Posterior vena cava (tissue), 2 donors: Measurements from ENCODE around the gene ZNF205. TPM values are rescaled to one million over a fixed set of nuclear protein-coding genes. Genes with fewer than 3 reads are reported as not detected.
"Not testable (repeated sequence)": the region's sequence is repeated elsewhere in the genome, so short reads cannot be mapped to it uniquely, and the experiment has no call there.

Experiments
- DNase-seq: peaks from one replicate; pipeline ENCODE4 v3.0.0-alpha.2; 2020; ENCODE audit warnings: low spot score
- intact Hi-C, 2 donors: fragments of 100-400 bp; cut with DNase I; formaldehyde crosslinking; loops; one replicate each; pipeline versions ENCODE4 v1.14.1 to v1.14.2; 2022 to 2023
- total RNA-seq, 2 donors: library from RNA; stranded (reverse); fragmentation: NEBNext Ultra II Directional; extraction: Animal tissue kit (Norgen Biotek cat#: 25700); gene quantifications; one replicate each; pipeline ENCODE4 v1.2.1, GENCODE V29; 2021
- donor health status: DM: yes; HTN: yes; CAD: no.
- donor health status: DM: yes; HTN: yes; CAD: no.

ZNF205 gene
- total RNA-seq, 2 donors from 2014 or later = 7.6 to 8.3 TPM

- intact Hi-C loops, DNase-seq: not testable (repeated sequence)
These were observed 30.4 kb upstream of the ZNF205 start for GRCh38 chr16:3081957-3082356.

- DNase-seq, intact Hi-C loops: not testable (repeated sequence)
These were observed 29.0 kb upstream of the ZNF205 start for GRCh38 chr16:3083408-3083807.

- no peak for DNase-seq
- intact Hi-C loops = no loop called here
These were observed 27.9 kb upstream of the ZNF205 start for GRCh38 chr16:3084491-3084890.

- intact Hi-C loops = no loop called here
- DNase-seq = no peak
These were observed 27.3 kb upstream of the ZNF205 start for GRCh38 chr16:3084969-3085670.

- intact Hi-C loops = no loop called here
- no peak for DNase-seq
These were observed 26.4 kb upstream of the ZNF205 start for GRCh38 chr16:3085868-3086595.

- intact Hi-C loops = no loop called here
- DNase-seq = no peak
These were observed 25.7 kb upstream of the ZNF205 start for GRCh38 chr16:3086596-3087242.

GRCh38 chr16:3087243-3088235 lies 24.8 kb upstream of the ZNF205 start:
- intact Hi-C loops = no loop called here
- no peak for DNase-seq

GRCh38 chr16:3088450-3088849 lies 23.9 kb upstream of the ZNF205 start:
- intact Hi-C loops = no loop called here
- no peak for DNase-seq

GRCh38 chr16:3088925-3089716 lies 23.3 kb upstream of the ZNF205 start:
- no peak for DNase-seq
- intact Hi-C loops = no loop called here

- no peak for DNase-seq
- intact Hi-C loops = no loop called here
These were observed 22.4 kb upstream of the ZNF205 start for GRCh38 chr16:3089717-3090592.

GRCh38 chr16:3091551-3091950 lies 20.8 kb upstream of the ZNF205 start:
- DNase-seq = no peak
- intact Hi-C loops = no loop called here

GRCh38 chr16:3092501-3092941 lies 19.9 kb upstream of the ZNF205 start:
- no peak for DNase-seq
- intact Hi-C loops = no loop called here

GRCh38 chr16:3094289-3095027 lies 17.9 kb upstream of the ZNF205 start:
- DNase-seq = no peak
- intact Hi-C loops = no loop called here

GRCh38 chr16:3095869-3096268 lies 16.5 kb upstream of the ZNF205 start:
- intact Hi-C loops = no loop called here
- no peak for DNase-seq

- intact Hi-C loops = no loop called here
These were observed 16.0 kb upstream of the ZNF205 start for GRCh38 chr16:3096362-3096761.

GRCh38 chr16:3097266-3097665 lies 15.1 kb upstream of the ZNF205 start:
- intact Hi-C loops = no loop called here
- no peak for DNase-seq

More at GRCh38 chr16:3096362-3096761, 16.0 kb upstream of the ZNF205 start:
- DNase-seq = no peak
